IMR-90 (cell line): ENCODE measurements around the gene HGFAC. TPM values are rescaled to one million over a fixed set of nuclear protein-coding genes. Genes with fewer than 3 reads are reported as not detected.

Experiments
- ATAC-seq: fragments of 200-7000 bp; cut with Tn5 transposase; 2 replicates; pipeline ENCODE4 v1.9.1; 2020; ENCODE audit warnings: low read depth, mild to moderate bottlenecking, moderate library complexity
- BruUV-seq: library from RNA; stranded (reverse); fragments of 400-500 nt; replicated peaks from 2 replicates; lab custom pipeline; 2021; lab: Mats Ljungman, UMichigan
- CTCF ChIA-PET: fragments of 300-600 bp; formaldehyde crosslinking; extraction: SDS; loops from one replicate; lab custom pipeline; 2021; ENCODE audit warnings: antibody characterized with exemption; lab: Yijun Ruan, JAX
- POLR2A ChIA-PET: fragments of 300-600 bp; sonication (Branson Sonifier 250); formaldehyde crosslinking; loops from one replicate; lab custom pipeline; 2022; ENCODE audit warnings: antibody characterized with exemption; ENCODE audit not compliant: unreplicated experiment; lab: Charles Lee
- DNase-seq: peaks from one replicate; pipeline ENCODE4 v3.0.0; 2013
- H2AFZ ChIP-seq: replicated peaks from 2 replicates; pipeline ENCODE3; 2013; ENCODE audit warnings: low read length, mild to moderate bottlenecking; ENCODE audit not compliant: poor library complexity
- H2AK5ac ChIP-seq: 2 replicates; pipeline ENCODE4 v1.6.1; 2013; ENCODE audit warnings: low read depth, low read length, inconsistent platforms
- H2AK9ac ChIP-seq: replicated peaks from 2 replicates; pipeline ENCODE3; 2013; ENCODE audit warnings: mild to moderate bottlenecking, low read depth, low read length, moderate library complexity; ENCODE audit not compliant: poor library complexity
- H2BK120ac ChIP-seq: 2 replicates; pipeline ENCODE4 v1.6.1; 2013; ENCODE audit warnings: low read depth, low read length, inconsistent platforms
- H2BK15ac ChIP-seq: 3 replicates; pipeline ENCODE4 v1.6.1; 2013; ENCODE audit warnings: low read depth, low read length, inconsistent platforms
- H2BK20ac ChIP-seq: 2 replicates; pipeline ENCODE4 v1.6.1; 2013; ENCODE audit warnings: low read depth, mild to moderate bottlenecking, inconsistent platforms, low read length, moderate library complexity
- H2BK5ac ChIP-seq: 2 replicates; pipeline ENCODE4 v1.6.1; 2013; ENCODE audit warnings: mild to moderate bottlenecking, low read depth, low read length, inconsistent platforms; ENCODE audit not compliant: poor library complexity, severe bottlenecking
- H3K14ac ChIP-seq: replicated peaks from 2 replicates; pipeline ENCODE4 v1.6.1; 2013; ENCODE audit warnings: low read depth, low read length, inconsistent platforms
- H3K18ac ChIP-seq: 2 replicates; pipeline ENCODE4 v1.6.1; 2013; ENCODE audit warnings: low read depth, low read length, control low read depth
- H3K23ac ChIP-seq: 2 replicates; pipeline ENCODE4 v1.6.1; 2013; ENCODE audit warnings: low read depth, low read length, inconsistent platforms
- H3K27ac ChIP-seq: 2 replicates; pipeline ENCODE4 v1.5.1; 2013; ENCODE audit warnings: mild to moderate bottlenecking, control low read depth, low read length; ENCODE audit not compliant: insufficient read depth
- H3K27me3 ChIP-seq: 2 replicates; pipeline ENCODE4 v1.6.1; 2013; ENCODE audit warnings: low read length; ENCODE audit not compliant: control insufficient read depth, insufficient read depth
- H3K36me3 ChIP-seq: 2 replicates; pipeline ENCODE4 v1.6.1; 2013; ENCODE audit warnings: low read length, mixed read lengths; ENCODE audit not compliant: control insufficient read depth, insufficient read depth
- H3K4ac ChIP-seq: 2 replicates; pipeline ENCODE4 v1.6.1; 2013; ENCODE audit warnings: low read depth, low read length, inconsistent platforms
- H3K4me1 ChIP-seq: 2 replicates; pipeline ENCODE4 v1.6.1; 2013; ENCODE audit warnings: low read length, mixed read lengths; ENCODE audit not compliant: control insufficient read depth, insufficient read depth
- H3K4me2 ChIP-seq: 2 replicates; pipeline ENCODE4 v1.6.1; 2013; ENCODE audit warnings: low read depth, mild to moderate bottlenecking, control low read depth, low read length, moderate library complexity
- H3K4me3 ChIP-seq: 2 replicates; pipeline ENCODE4 v1.5.1; 2013; ENCODE audit warnings: low read depth, mild to moderate bottlenecking, control low read depth, low read length, moderate library complexity; ENCODE audit not compliant: insufficient read depth
- H3K56ac ChIP-seq: 2 replicates; pipeline ENCODE4 v1.6.1; 2013; ENCODE audit warnings: low read length, inconsistent platforms; ENCODE audit not compliant: insufficient read depth; ENCODE audit errors: extremely low read depth
- H3K79me1 ChIP-seq, 2 experiments: 2 replicates each; pipeline ENCODE4 v1.6.1; 2013; ENCODE audit warnings: low read length in 2 of 2, inconsistent platforms in 1 of 2, low read depth in 1 of 2
- H3K9ac ChIP-seq: 2 replicates; pipeline ENCODE4 v1.6.1; 2013; ENCODE audit warnings: low read depth, low read length, control low read depth
- H3K9me1 ChIP-seq: 2 replicates; pipeline ENCODE4 v1.6.1; 2013; ENCODE audit warnings: low read length, inconsistent platforms; ENCODE audit not compliant: insufficient read depth
- H3K9me3 ChIP-seq: 2 replicates; pipeline ENCODE4 v1.6.1; 2013; ENCODE audit warnings: low read length; ENCODE audit not compliant: control insufficient read depth, insufficient read depth
- H4K20me1 ChIP-seq: 2 replicates; pipeline ENCODE4 v1.6.1; 2013; ENCODE audit warnings: low read length, inconsistent platforms; ENCODE audit not compliant: insufficient read depth
- H4K5ac ChIP-seq: 2 replicates; pipeline ENCODE4 v1.6.1; 2013; ENCODE audit warnings: mild to moderate bottlenecking, low read depth, low read length, control low read depth
- H4K8ac ChIP-seq, 2 experiments: 2 replicates each; pipeline ENCODE4 v1.6.1; 2013; ENCODE audit warnings: low read depth in 2 of 2, low read length in 2 of 2, control low read depth in 1 of 2, inconsistent platforms in 1 of 2
- H4K91ac ChIP-seq: 2 replicates; pipeline ENCODE4 v1.6.1; 2013; ENCODE audit warnings: low read depth, low read length, inconsistent platforms; ENCODE audit not compliant: insufficient read depth
- BHLHE40 ChIP-seq: fragments of 150-350 bp; IDR thresholded peaks from 2 replicates; pipeline ENCODE4 v1.6.1; 2016; ENCODE audit warnings: mild to moderate bottlenecking, low read depth, low read length
- CHD1 ChIP-seq: IDR thresholded peaks from 2 replicates; pipeline ENCODE4 v1.6.1; 2012; ENCODE audit warnings: low read depth, low read length, improper control_type of control experiment
- FOS ChIP-seq: fragments of 150-350 bp; IDR thresholded peaks from 2 replicates; pipeline ENCODE4 v1.6.1; 2016; ENCODE audit warnings: low read depth, low read length
- MAFK ChIP-seq: IDR thresholded peaks from 2 replicates; pipeline ENCODE4 v1.6.1; 2012; ENCODE audit warnings: low read depth, low read length, improper control_type of control experiment
- MAZ ChIP-seq: IDR thresholded peaks from 2 replicates; pipeline ENCODE4 v1.6.1; 2012; ENCODE audit warnings: low read depth, mild to moderate bottlenecking, low read length, improper control_type of control experiment, moderate library complexity, borderline replicate concordance
- MXI1 ChIP-seq: IDR thresholded peaks from 2 replicates; pipeline ENCODE4 v1.6.1; 2012; ENCODE audit warnings: low read depth, mild to moderate bottlenecking, low read length, moderate library complexity, borderline replicate concordance
- POLR2A ChIP-seq: IDR thresholded peaks from 2 replicates; pipeline ENCODE4 v1.6.1; 2012; ENCODE audit warnings: mild to moderate bottlenecking, low read depth, low read length
- SMC3 ChIP-seq: fragments of 150-350 bp; IDR thresholded peaks from 2 replicates; pipeline ENCODE4 v1.6.1; 2016; ENCODE audit warnings: low read depth, mild to moderate bottlenecking, antibody characterized with exemption, low read length, moderate library complexity
- WGBS, 2 experiments: methylation state at CpG; one replicate each; pipeline versions ENCODE4 v1.1.5 to v1.1.7; 2013; ENCODE audit warnings: missing lambda C conversion rate in 2 of 2; ENCODE audit not compliant: insufficient read length in 1 of 2; ENCODE audit errors: extremely low coverage in 2 of 2; 5-methylcytosine and 5-hydroxymethylcytosine counted together
- dilution Hi-C: fragments of 300-500 bp; cut with HindIII; formaldehyde crosslinking; loops from one replicate; pipeline ENCODE4 v1.14.3; 2018; ENCODE audit warnings: low sequenced_read_pairs; ENCODE audit not compliant: unreplicated experiment
- in situ Hi-C: fragments of 300-500 bp; cut with MboI; formaldehyde crosslinking; loops from 3 replicates; pipeline ENCODE4 v1.14.3; 2019; ENCODE audit warnings: low sequenced_read_pairs, inconsistent platforms, mixed read lengths
- intact Hi-C: fragments of 100-400 bp; cut with micrococcal nuclease; formaldehyde crosslinking; loops from 2 replicates; pipeline ENCODE4 v1.10.0; 2022
- polyA plus RNA-seq, 3 experiments: library from polyadenylated mRNA; depleted of rRNA; stranded (reverse); fragments of >200 nt; gene quantifications; 2 replicates each; pipeline ENCODE4 v1.2.3, GENCODE V29; 2012; ENCODE audit warnings: low replicate concordance in 1 of 3
- total RNA-seq: library from RNA; depleted of rRNA; stranded (reverse); fragments of >200 nt; gene quantifications from 2 replicates; pipeline ENCODE4 v1.2.3, GENCODE V29; 2012
- TF ChIP-seq, protein P1 (sequence below): fragments of 150-350 bp; IDR thresholded peaks from 2 replicates; pipeline ENCODE4 v1.6.1; 2016; ENCODE audit warnings: low read depth, mild to moderate bottlenecking, low read length, moderate library complexity, borderline replicate concordance
- TF ChIP-seq, protein P2 (sequence below): conservative IDR thresholded peaks from 2 replicates; pipeline ENCODE4 v1.5.1; 2012; ENCODE audit warnings: mild to moderate bottlenecking, low read depth, low read length, improper control_type of control experiment

The HGFAC gene
- total and polyA plus RNA-seq, 2 of the 4 experiments (the other 2 are of a cell fraction): 0.05 TPM; not detected in 1

DNA sequence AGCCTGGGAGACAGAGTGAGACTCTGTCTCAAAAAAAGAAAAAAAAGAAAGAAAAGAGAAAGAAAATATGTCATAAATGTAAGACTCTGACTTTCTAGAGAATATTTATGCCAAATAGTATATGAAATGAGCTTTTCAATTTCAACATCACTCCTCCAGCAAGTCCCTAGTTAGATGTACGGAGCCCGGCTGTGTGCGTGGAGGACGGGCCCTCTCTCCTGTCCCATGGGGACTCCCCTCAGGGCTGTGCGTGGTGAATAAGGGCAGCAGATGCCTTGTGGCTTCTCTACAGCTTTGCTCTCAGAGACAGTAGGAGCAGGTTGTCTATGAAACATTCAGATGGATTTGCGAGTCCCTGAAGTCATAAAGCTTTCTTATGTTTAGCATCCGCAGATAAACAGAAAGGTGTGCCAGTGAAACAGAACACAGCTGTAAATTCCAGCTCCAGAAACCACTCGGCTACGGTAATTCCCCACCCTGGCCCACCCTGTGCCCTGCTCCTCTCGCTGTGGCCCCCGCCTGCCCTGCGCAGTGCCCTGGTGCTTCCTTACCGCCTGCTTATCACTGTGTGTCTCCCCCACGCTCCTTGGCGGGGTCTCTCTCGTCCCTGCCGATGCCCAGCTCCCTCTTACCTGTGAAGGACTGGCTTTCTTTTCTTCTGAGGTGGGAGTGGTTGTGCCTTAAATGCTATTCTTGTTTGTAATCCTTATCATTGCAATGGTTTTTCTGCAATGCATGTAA lies 13.9 kb upstream of the HGFAC start:
- peaks cover 33% of the 10 kb centered on the region for H3K36me3 ChIP-seq
- in situ Hi-C loops: no loop called here
- no peak overlapping the region for H3K4ac ChIP-seq
- no peaks in the 10 kb centered on the region for H3K4me1 ChIP-seq
- H4K91ac ChIP-seq: no peak overlapping the region
- H4K20me1 ChIP-seq: no peaks in the 10 kb centered on the region
- H2AFZ ChIP-seq: no peak overlapping the region
- no peak overlapping the region for H2BK15ac ChIP-seq
- no peak overlapping the region for H3K56ac ChIP-seq
- DNase-seq (no peak), ATAC-seq (no peak)
- no peak overlapping the region for H2BK120ac ChIP-seq
- no peak overlapping the region for H2AK5ac ChIP-seq
- no peak overlapping the region for H2BK5ac ChIP-seq
- no peak overlapping the region for H4K8ac ChIP-seq
- CTCF ChIA-PET: no interaction called here
- BruUV-seq: no TSS peak
- no peaks in the 10 kb centered on the region for H3K9me3 ChIP-seq
- TF ChIP-seq CHD1: no peak
- TF ChIP-seq, protein P1, sequence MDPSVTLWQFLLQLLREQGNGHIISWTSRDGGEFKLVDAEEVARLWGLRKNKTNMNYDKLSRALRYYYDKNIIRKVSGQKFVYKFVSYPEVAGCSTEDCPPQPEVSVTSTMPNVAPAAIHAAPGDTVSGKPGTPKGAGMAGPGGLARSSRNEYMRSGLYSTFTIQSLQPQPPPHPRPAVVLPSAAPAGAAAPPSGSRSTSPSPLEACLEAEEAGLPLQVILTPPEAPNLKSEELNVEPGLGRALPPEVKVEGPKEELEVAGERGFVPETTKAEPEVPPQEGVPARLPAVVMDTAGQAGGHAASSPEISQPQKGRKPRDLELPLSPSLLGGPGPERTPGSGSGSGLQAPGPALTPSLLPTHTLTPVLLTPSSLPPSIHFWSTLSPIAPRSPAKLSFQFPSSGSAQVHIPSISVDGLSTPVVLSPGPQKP: no peak
- no peak for TF ChIP-seq SMC3
- TF ChIP-seq MXI1: no peak
- TF ChIP-seq FOS: no peak
- TF ChIP-seq BHLHE40: no peak
- TF ChIP-seq MAFK: no peak
- no peak for TF ChIP-seq MAZ
- TF ChIP-seq, protein P2, sequence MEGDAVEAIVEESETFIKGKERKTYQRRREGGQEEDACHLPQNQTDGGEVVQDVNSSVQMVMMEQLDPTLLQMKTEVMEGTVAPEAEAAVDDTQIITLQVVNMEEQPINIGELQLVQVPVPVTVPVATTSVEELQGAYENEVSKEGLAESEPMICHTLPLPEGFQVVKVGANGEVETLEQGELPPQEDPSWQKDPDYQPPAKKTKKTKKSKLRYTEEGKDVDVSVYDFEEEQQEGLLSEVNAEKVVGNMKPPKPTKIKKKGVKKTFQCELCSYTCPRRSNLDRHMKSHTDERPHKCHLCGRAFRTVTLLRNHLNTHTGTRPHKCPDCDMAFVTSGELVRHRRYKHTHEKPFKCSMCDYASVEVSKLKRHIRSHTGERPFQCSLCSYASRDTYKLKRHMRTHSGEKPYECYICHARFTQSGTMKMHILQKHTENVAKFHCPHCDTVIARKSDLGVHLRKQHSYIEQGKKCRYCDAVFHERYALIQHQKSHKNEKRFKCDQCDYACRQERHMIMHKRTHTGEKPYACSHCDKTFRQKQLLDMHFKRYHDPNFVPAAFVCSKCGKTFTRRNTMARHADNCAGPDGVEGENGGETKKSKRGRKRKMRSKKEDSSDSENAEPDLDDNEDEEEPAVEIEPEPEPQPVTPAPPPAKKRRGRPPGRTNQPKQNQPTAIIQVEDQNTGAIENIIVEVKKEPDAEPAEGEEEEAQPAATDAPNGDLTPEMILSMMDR: no peak
- no peak for TF ChIP-seq POLR2A
- H3K23ac ChIP-seq: no peak overlapping the region
- no peak overlapping the region for H2BK20ac ChIP-seq
- dilution Hi-C loops: no loop called here
- H3K14ac ChIP-seq: no peak overlapping the region
- H3K79me1 ChIP-seq: no peaks in the 10 kb centered on the region
- no peak overlapping the region for H3K4me2 ChIP-seq
- POLR2A ChIA-PET: no interaction called here
- H3K9me1 ChIP-seq: no peaks in the 10 kb centered on the region
- H3K18ac ChIP-seq: no peak overlapping the region
- no peak overlapping the region for H3K9ac ChIP-seq
- no peaks in the 10 kb centered on the region for H3K27me3 ChIP-seq
- H3K4me3 ChIP-seq: no peak overlapping the region
- H3K27ac ChIP-seq: no peak overlapping the region
- WGBS, 2 experiments: 60% methylated on average over 1 of the region's 17 CpGs; no CpG with 5 or more reads in 1 of the 2 experiments
- intact Hi-C loops: no loop called here
- H4K5ac ChIP-seq: no peak overlapping the region
- H2AK9ac ChIP-seq: no peak overlapping the region
